Gastroesophageal sphincter (tissue), 3 donors: ENCODE measurements around the gene CASP10.

Source experiments
- CTCF ChIP-seq, 4 experiments: fragments of 200-600 bp in 2 of 4; fragments of 450-650 bp in 2 of 4; sonication (generic) in 1 of 4; IDR thresholded peaks; one replicate each; pipeline ENCODE4 v1.5.1; 2017 to 2019; ENCODE audit warnings: antibody characterized with exemption in 4 of 4, mild to moderate bottlenecking in 2 of 4, moderate library complexity in 2 of 4
- EP300 ChIP-seq: sonication (generic); formaldehyde crosslinking; IDR thresholded peaks from one replicate; pipeline ENCODE4 v1.6.1; 2017; ENCODE audit warnings: antibody characterized with exemption, mild to moderate bottlenecking
- POLR2A ChIP-seq, 2 donors: fragments of 450-650 bp; IDR thresholded peaks; one replicate each; pipeline ENCODE4 v1.6.1; 2017; ENCODE audit warnings: antibody characterized with exemption in 2 of 2, mild to moderate bottlenecking in 2 of 2, moderate library complexity in 1 of 2

- no peak for TF ChIP-seq CTCF (IDR thresholded peaks at IDR 0.05)
- TF ChIP-seq POLR2A (IDR thresholded peaks at IDR 0.05): no peak
- TF ChIP-seq EP300: no peak
Measured at GRCh38 chr2:201196003-201196402, 13.1 kb downstream of the CASP10 start.
